Activated CD4-positive, alpha-beta T cell treated with anti-CD3 and anti-CD28 coated beads for 36 hours (primary cell): ENCODE results near the gene STOML2. TPM values are rescaled to one million over a fixed set of nuclear protein-coding genes. Genes with fewer than 3 reads are reported as not detected.

Source experiments
- ATAC-seq: fragments of 200-7000 bp; cut with Tn5 transposase; one replicate; pipeline ENCODE4 v1.10.0; 2021; ENCODE audit warnings: mild to moderate bottlenecking, moderate library complexity
- CTCF ChIA-PET: fragments of 350-600 bp; sonication (Branson Sonifier 250); formaldehyde crosslinking; loops from one replicate; lab custom pipeline; 2021; ENCODE audit warnings: antibody characterized with exemption; lab: Charles Lee
- POLR2A ChIA-PET: fragments of 350-600 bp; sonication (Branson Sonifier 250); formaldehyde crosslinking; loops from one replicate; lab custom pipeline; 2021; ENCODE audit warnings: antibody characterized with exemption, inconsistent platforms; lab: Charles Lee
- DNase-seq: peaks from one replicate; pipeline ENCODE4 v3.0.0-alpha.2; 2020
- H3K27ac Mint-ChIP-seq: one replicate; pipeline ENCODE4 v1.8.0; 2021; ENCODE audit warnings: mixed read lengths
- H3K27me3 Mint-ChIP-seq: one replicate; pipeline ENCODE4 v1.8.0; 2021; ENCODE audit warnings: mixed read lengths
- H3K36me3 Mint-ChIP-seq: one replicate; pipeline ENCODE4 v1.8.0; 2021; ENCODE audit warnings: low read depth, mixed read lengths
- H3K4me1 Mint-ChIP-seq: one replicate; pipeline ENCODE4 v1.8.0; 2021; ENCODE audit warnings: mixed read lengths
- H3K4me3 Mint-ChIP-seq: one replicate; pipeline ENCODE4 v1.8.0; 2021; ENCODE audit warnings: mild to moderate bottlenecking, moderate library complexity, mixed read lengths
- H3K9me3 Mint-ChIP-seq: one replicate; pipeline ENCODE4 v1.8.0; 2021; ENCODE audit warnings: low read depth, mixed read lengths
- intact Hi-C, 2 experiments: fragments of 100-400 bp; cut with DNase I in 1 of 2; cut with micrococcal nuclease in 1 of 2; formaldehyde crosslinking; loops; one replicate each; pipeline versions ENCODE4 v1.14.2 to v1.15.1; 2022 to 2024; cut with DNase I, micrococcal nuclease
- total RNA-seq, 2 experiments: library from RNA; stranded (reverse); gene quantifications; one replicate each; pipeline ENCODE4 v1.2.3, GENCODE V29; 2021

Gene STOML2
- total RNA-seq, 2 experiments from 2014 or later: 169 to 201 TPM

DNA sequence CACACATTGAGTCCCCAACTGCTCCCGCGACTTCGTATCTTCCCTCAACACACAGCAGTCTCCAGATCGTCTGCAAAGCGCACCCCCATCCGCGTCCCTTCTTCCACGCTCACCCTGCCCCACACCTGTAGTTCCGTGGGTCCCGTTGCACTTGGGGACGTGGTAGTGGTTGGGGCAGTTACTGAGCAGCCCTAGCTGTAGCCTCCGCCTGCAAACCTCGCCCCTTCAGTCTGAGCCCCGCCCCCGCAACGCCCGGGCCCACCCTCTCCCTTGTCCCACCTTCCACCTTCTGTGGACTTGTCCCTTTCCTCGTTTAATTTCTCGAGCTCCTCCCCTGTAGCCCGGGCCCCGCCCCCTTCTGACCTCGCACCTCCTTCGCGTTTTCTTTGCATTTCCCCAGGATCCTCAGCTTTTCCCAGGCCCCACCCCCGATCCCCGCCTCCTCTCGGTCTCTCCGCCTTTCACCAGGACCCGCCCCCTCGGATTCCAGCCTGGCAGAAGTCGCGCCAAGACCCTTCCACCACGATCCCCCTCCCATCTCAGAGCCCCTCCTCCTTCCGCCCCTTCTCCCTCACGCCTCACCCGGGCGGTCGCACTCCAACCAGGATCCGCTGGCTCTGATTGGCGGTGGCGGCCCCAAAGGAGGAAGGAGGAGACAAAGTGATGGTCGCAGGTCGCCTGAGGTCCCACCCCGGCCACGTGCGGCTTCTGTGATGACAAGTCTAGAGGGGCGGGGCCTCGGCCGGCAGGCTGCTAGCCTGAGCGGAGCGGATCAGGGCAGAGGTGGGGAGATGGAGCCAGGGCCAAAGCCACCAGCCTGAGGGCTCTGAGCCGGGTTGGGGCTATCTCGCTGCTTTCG lies 13.0 kb upstream of the STOML2 start, which contains the start of gene ATOSB:
Gene ATOSB, minus strand, starts transcription at position 183 of the 859 bp plus-strand sequence. CDS start 7,588 bp downstream, outside the sequence.
- DNase-seq (peak; percentile 96), ATAC-seq (peak; percentile 64)
- POLR2A ChIA-PET: interaction anchor here (1.5 to 2.9 kb wide), 3 partner anchors 13 to 469 kb away, joined by 3 to 18 read pairs (median 5); partner anchors contain the start of genes FANCG, GALT and STOML2
- peak within 1 kb of the TSS; percentile 87 for H3K27ac Mint-ChIP-seq
- H3K4me3 Mint-ChIP-seq: peak within 1 kb of the TSS; percentile 77
- H3K4me1 Mint-ChIP-seq: peaks cover 51% of the 10 kb centered on the region
- H3K9me3 Mint-ChIP-seq: no peaks in the 10 kb centered on the region
- H3K36me3 Mint-ChIP-seq: no peaks in the 10 kb centered on the region
- no peaks in the 10 kb centered on the region for H3K27me3 Mint-ChIP-seq
- CTCF ChIA-PET: interaction anchor here (0.5 to 3.6 kb wide), 8 partner anchors 12 to 438 kb away, joined by 3 to 16 read pairs (median 4); partner anchors contain the start of genes STOML2 and UNC13B
- intact Hi-C loops: loop anchor here (1.0 to 10.0 kb wide), 25 partner anchors 13 to 1079 kb away; partner anchors contain the start of genes HINT2 (in 2 of the 2), STOML2 (in 2 of the 2), CCDC107 (in 1 of the 2) and CLTA (in 1 of the 2)

DNA sequence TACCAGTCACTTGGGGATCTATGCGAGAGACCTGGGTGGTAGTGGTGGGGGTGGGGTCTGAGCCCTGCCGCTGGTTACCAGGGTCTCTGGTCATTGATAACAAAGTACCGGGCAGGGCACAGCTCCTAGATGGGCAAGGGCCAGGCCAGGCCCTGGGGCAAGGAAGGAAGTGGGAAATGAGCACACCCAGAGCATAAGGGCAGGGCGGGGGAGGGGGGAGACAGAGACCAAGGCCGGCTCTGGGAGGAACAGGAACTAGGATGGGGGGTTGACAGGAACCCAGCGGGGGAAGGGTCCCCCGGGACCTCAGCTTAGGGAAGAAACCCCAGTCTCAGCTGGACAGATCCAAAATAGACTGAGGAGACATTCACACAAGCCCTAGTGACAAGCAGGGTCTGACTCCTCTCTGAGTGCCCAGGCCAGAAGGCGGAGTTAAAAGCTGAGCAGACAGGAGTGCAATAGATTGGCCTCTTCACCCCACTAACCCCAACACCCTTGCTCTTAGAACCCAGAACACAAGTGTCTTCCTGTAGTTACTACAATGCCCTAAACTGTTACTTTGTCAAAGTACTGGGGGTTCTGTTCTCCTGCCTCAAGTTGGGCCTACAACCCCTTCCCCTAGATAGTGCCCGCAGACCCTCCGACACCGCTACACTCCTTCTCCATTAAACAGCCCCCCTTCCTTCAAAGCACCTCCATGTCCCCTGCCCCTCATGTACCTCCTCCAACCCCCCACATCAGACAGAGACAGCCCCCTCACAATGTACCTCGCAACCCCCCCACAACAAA lies 12.1 kb upstream of the STOML2 start:
- H3K27ac Mint-ChIP-seq: peak overlapping the region; percentile 87

DNA sequence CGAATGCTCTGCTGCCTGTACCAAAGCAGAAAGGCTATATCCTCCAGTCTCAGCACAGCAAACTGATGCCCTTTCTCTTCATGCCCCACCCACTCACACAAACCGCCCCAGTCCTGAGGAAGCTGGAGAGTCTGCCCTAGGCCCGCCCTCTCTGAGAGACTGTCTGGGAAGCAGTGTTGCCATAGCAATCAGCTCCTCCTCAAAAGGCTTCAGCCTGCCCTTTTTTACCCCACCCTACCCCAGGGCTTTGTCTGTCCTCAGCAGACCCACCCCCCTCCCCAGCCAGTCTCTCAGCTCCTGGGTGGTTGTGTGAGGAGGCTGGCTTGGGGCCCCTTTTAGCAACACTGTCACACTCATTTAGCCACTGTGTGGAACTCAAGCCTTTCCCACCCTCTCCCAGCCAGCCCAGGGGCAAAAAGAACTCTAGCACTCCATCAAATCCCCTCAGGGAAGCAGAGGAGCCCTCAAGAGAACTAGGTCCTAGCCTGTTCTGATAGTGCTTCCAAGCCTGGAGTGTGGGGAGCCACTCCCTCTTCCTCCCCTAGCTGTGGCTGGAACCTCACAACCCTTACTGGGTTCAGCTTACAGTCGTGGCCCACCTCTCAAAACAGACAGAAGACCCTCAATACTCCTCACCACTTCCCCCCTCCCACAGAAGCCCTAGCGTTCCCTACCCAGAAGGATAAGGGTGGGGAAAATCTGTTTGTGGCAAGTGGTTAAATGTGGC lies 11.3 kb upstream of the STOML2 start:
- no peaks in the 10 kb centered on the region for H3K27me3 Mint-ChIP-seq
- intact Hi-C loops: loop anchor here (2.0 to 10.0 kb wide), 6 partner anchors 531 to 1081 kb away; partner anchors contain the start of genes CCDC107 (in 1 of the 2), CLTA (in 1 of the 2), ENHO (in 1 of the 2) and HINT2 (in 1 of the 2)
- peak; percentile 88 for DNase-seq
- peak; percentile 40 for ATAC-seq
- peak overlapping the region; percentile 77 for H3K4me3 Mint-ChIP-seq
- peak overlapping the region; percentile 87 for H3K27ac Mint-ChIP-seq
- H3K4me1 Mint-ChIP-seq: peaks cover 58% of the 10 kb centered on the region
- CTCF ChIA-PET: interaction anchor here (0.5 to 3.6 kb wide), 7 partner anchors 10 to 635 kb away, joined by 3 to 16 read pairs (median 5); partner anchors contain the start of gene PIGO
- no peaks in the 10 kb centered on the region for H3K9me3 Mint-ChIP-seq
- POLR2A ChIA-PET: interaction anchor here (0.9 to 2.9 kb wide), 6 partner anchors 9 to 467 kb away, joined by 3 to 18 read pairs (median 4); partner anchors contain the start of genes FANCG, GALT, STOML2 and UNC13B
- no peaks in the 10 kb centered on the region for H3K36me3 Mint-ChIP-seq

More for the DNA sequence above, 12.1 kb upstream of the STOML2 start:
- Mint-ChIP-seq H3K9me3 (no peaks in the 10 kb centered on the region), H3K27me3 (no peaks in the 10 kb centered on the region), H3K4me1 (peaks cover 58% of the 10 kb centered on the region), H3K4me3 (peak overlapping the region; percentile 77), H3K36me3 (no peaks in the 10 kb centered on the region)
- POLR2A ChIA-PET: interaction anchor here (1.2 to 2.9 kb wide), 5 partner anchors 9 to 468 kb away, joined by 3 to 18 read pairs (median 4); partner anchors contain the start of genes FANCG, GALT, STOML2 and VCP
- ATAC-seq: no peak
- CTCF ChIA-PET: interaction anchor here (0.6 to 3.6 kb wide), 6 partner anchors 11 to 439 kb away, joined by 3 to 16 read pairs (median 4); partner anchors contain the start of genes STOML2 and UNC13B
- intact Hi-C loops: loop anchor here (1.0 to 10.0 kb wide), 14 partner anchors 36 to 1080 kb away; partner anchors contain the start of genes CCDC107 (in 1 of the 2), CLTA (in 1 of the 2), ENHO (in 1 of the 2) and FANCG (in 1 of the 2)
- peak; percentile 65 for DNase-seq

DNA sequence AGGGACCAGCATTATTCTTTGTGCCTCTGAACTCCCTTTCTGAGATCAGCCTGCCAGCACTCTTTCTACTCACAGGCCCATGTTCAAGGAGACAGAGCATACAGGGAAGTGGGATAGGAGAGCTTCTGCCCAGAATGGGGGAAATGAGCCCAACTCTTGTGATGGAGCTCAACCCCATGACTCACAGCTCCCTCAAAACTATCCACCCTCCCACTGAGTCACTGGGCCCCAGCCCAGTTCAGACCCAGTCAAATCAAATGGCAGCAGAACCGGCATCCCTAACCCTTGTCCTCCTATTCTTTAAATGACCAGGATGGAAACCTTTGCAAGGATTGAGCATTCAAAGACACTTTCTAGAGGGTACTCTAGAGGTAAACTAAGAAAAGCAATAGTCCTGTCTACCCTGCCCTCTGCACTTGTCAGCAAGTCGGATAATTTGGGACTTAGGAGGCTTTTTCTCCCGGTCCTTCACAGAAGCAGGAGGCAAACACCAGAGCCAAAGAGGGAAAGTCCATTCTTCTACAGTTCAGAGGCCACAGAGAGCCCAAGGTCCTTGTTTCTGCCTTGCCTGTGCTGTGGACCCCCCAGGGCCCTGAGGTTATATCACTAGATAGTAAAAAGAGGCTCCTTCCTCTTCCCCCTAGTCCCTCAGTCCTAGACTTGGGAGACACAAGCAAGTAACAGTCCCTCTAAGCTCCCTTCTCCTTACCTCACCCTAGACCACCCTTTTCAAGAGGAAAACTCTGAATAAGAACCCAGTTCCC lies 9.5 kb upstream of the STOML2 start:
- ChIA-PET POLR2A (interaction anchor here (0.5 to 0.6 kb wide), 2 partner anchors 43 to 770 kb away, joined by 3 to 4 read pairs; no protein-coding TSS in a partner anchor), CTCF (interaction anchor here (0.6 to 3.6 kb wide), 4 partner anchors 9 to 1186 kb away, joined by 3 to 16 read pairs (median 4); partner anchors contain the start of genes FANCG and STOML2)
- Mint-ChIP-seq H3K4me3 (peak overlapping the region; percentile 63), H3K27me3 (no peaks in the 10 kb centered on the region), H3K9me3 (no peaks in the 10 kb centered on the region), H3K4me1 (peaks cover 58% of the 10 kb centered on the region), H3K36me3 (no peaks in the 10 kb centered on the region), H3K27ac (peak overlapping the region; percentile 90)
- DNase-seq (peak; percentile 36), ATAC-seq (no peak)
- intact Hi-C loops: loop anchor here (5.0 to 10.0 kb wide), 5 partner anchors 532 to 1082 kb away; partner anchors contain the start of genes CLTA (in 1 of the 2), ENHO (in 1 of the 2), HINT2 (in 1 of the 2) and SPAG8 (in 1 of the 2)

DNA sequence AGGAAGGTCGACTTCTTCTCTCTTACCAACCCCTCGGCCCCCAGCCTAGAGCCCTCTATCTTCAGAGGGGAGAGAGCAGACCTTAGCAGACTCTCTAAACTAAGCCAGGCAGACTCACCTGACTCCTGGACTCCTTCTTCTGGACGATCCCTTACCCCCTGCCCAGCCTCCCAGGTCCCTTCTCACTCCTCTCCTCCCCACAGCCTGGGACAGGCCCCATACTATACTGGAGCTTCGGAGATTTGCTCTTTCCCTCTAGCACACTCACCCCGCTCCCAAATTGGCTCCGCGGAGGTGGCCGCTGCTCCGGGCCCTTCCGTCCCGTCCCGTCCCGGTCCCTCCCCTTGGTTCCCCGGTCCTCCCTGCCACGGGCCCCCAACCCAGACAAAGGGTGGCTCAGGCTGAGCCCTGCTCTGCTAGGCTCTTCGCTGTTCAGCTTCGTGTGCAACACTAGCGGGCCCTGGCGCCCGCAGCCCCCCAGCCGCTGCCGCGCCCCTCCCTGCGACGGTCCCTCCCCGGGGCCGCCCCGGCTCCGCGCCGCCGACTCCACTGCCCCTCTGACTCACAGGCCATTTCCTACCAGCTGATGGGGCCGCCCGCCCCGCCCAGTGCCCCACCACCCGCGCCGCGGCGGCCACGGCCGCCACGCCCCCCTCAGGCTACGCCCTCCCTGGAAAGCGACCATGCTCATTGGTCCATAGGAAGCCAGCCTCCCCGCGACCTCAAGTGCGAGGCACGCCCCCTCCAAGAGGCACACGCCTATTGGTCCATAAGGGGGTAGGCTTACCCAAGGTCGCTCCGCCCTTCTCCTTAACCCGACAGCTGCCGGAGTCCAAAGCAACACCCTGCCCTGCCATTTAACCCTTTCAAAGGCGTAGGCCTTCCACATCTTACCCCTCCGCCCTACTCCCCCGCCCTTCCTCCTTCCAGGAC lies 8.3 kb upstream of the STOML2 start:
- CTCF ChIA-PET: interaction anchor here (0.8 to 1.3 kb wide), 3 partner anchors 8 to 60 kb away, joined by 3 to 4 read pairs (median 4); partner anchors contain the start of genes FANCG and STOML2
- peak; percentile 98 for DNase-seq
- peak; percentile 82 for ATAC-seq
- Mint-ChIP-seq H3K9me3 (no peaks in the 10 kb centered on the region), H3K27ac (peak overlapping the region; percentile 90), H3K4me3 (peak overlapping the region; percentile 63), H3K27me3 (no peaks in the 10 kb centered on the region), H3K4me1 (peaks cover 48% of the 10 kb centered on the region), H3K36me3 (no peaks in the 10 kb centered on the region)
- intact Hi-C loops: loop anchor here (1.0 to 10.0 kb wide), 16 partner anchors 8 to 1084 kb away; partner anchors contain the start of genes DNAJB5 (in 2 of the 2), HINT2 (in 2 of the 2), PIGO (in 2 of the 2) and STOML2 (in 2 of the 2)
- POLR2A ChIA-PET: interaction anchor here (0.5 to 0.8 kb wide), 3 partner anchors 8 to 771 kb away, joined by 3 to 4 read pairs (median 3); partner anchors contain the start of gene STOML2

DNA sequence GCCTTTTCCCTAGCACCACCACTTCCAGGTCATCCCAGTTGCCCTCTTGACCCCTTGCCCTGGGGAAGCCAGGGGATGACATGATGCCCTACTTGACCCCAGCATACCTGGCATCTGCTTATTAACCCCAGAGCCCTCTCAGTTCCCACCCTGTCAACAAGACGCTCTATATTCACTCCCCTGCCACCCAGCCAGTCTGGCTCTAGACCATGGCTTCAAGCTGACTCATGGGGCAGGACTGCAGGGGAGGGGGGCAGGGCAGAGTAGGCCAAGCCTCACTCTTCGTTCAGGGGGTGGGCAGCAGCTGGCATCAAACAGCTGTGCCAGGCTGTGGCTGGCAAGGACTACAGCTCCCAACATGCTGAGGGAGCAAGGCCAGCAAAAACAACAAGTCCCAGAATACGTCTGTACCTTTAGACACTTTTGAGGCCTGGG lies 7.4 kb upstream of the STOML2 start:
- intact Hi-C loops: loop anchor here (2.0 to 10.0 kb wide), 7 partner anchors 14 to 1084 kb away; partner anchors contain the start of genes CLTA (in 1 of the 2), CREB3 (in 1 of the 2), ENHO (in 1 of the 2) and HINT2 (in 1 of the 2)
- H3K4me1 Mint-ChIP-seq: peaks cover 42% of the 10 kb centered on the region
- H3K9me3 Mint-ChIP-seq: no peaks in the 10 kb centered on the region
- DNase-seq (peak; percentile 29), ATAC-seq (no peak)
- peaks cover 3% of the 10 kb centered on the region for H3K36me3 Mint-ChIP-seq
- ChIA-PET POLR2A (no interaction called here), CTCF (interaction anchor here (0.7 kb wide), 1 partner anchor 14 kb away, joined by 3 read pairs; the partner anchor contains the start of gene PIGO)
- no peaks in the 10 kb centered on the region for H3K27me3 Mint-ChIP-seq
- no peak overlapping the region for H3K27ac Mint-ChIP-seq
- H3K4me3 Mint-ChIP-seq: peak overlapping the region; percentile 63

DNA sequence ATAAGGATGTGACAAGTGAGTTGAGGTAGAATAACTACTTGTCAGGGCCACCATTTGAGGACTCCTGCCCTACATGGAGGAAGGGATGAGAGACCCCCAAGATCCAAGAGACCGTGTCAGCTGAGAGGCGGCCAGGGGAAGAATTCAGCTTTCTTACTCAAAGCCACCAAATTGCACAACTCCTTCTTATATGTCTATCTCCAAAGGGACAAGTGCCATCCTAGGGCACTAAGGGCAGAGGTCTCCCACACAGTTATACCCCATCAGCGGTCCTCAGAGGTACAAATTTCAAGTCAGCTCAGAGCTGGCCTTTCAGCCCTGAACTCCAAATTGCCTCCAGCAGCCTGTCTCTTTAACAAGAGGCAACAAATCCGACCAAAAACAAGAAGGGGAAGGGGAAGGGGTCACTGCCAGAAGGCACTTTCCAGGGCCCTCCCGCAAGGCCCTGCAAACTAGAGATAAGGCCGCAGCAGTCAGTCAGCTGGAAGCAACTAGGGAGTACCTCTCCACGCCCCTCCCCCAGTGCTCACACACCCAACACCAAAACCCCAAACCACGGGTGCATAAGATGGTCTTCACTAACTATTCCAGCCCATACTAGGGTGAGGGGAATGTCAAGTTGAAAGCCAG lies 6.1 kb upstream of the STOML2 start:
- ATAC-seq (no peak), DNase-seq (no peak)
- CTCF ChIA-PET: interaction anchor here (0.6 to 0.9 kb wide), 3 partner anchors 27 to 463 kb away, joined by 3 to 4 read pairs (median 3); no protein-coding TSS in a partner anchor
- Mint-ChIP-seq H3K4me3 (no peak overlapping the region), H3K4me1 (peaks cover 30% of the 10 kb centered on the region), H3K27me3 (no peaks in the 10 kb centered on the region), H3K9me3 (no peaks in the 10 kb centered on the region), H3K36me3 (peaks cover 3% of the 10 kb centered on the region), H3K27ac (no peak overlapping the region)
- POLR2A ChIA-PET: no interaction called here
- intact Hi-C loops: no loop called here

DNA sequence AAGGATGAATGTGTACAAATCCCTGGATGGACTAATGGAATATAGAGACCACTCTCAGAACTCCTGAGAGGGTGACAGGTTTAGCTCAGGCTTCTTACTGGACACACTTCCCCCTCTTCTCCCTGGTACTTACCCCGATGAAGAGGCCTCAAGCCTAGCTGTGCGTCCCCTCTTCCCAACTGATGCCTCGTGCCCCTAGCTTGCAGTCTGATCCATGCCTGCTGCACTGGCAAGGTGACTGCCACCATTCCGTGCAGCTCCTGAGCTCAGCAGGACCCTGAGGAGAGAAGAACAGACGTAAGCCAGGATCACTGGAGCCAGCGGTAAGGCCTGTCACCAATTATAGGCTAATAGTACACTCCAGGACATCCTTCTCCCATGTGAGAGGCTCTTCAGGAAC lies 5.5 kb upstream of the STOML2 start:
- Mint-ChIP-seq H3K27ac (no peak overlapping the region), H3K4me1 (peaks cover 27% of the 10 kb centered on the region), H3K4me3 (no peak overlapping the region), H3K27me3 (no peaks in the 10 kb centered on the region), H3K9me3 (no peaks in the 10 kb centered on the region), H3K36me3 (peaks cover 3% of the 10 kb centered on the region)
- intact Hi-C loops: no loop called here
- ATAC-seq (no peak), DNase-seq (no peak)
- CTCF ChIA-PET: interaction anchor here (0.6 to 0.7 kb wide), 2 partner anchors 430 to 445 kb away, joined by 3 read pairs; no protein-coding TSS in a partner anchor
- POLR2A ChIA-PET: no interaction called here
